ENCODE results near the gene TTYH2.

GRCh38 chr17:74179576-74179975, 33.8 kb upstream of the TTYH2 start:
- TF ChIP-seq EP300 (IDR thresholded peaks at IDR 0.05), result no peak
- TF ChIP-seq CTCF (IDR thresholded peaks at IDR 0.05), result no peak
- no peak for TF ChIP-seq POLR2A (IDR thresholded peaks at IDR 0.05)
- TF ChIP-seq POLR2AphosphoS5 (IDR thresholded peaks at IDR 0.05), result no peak
